ENCODE data around the gene PI4K2A. TPM values are rescaled to one million over a fixed set of nuclear protein-coding genes. Genes with fewer than 3 reads are reported as not detected.

The PI4K2A gene
- total and polyA plus RNA-seq, 2 of the 4 experiments (the other 2 are of a cell fraction) = 15.8 to 27.3 TPM

DNA sequence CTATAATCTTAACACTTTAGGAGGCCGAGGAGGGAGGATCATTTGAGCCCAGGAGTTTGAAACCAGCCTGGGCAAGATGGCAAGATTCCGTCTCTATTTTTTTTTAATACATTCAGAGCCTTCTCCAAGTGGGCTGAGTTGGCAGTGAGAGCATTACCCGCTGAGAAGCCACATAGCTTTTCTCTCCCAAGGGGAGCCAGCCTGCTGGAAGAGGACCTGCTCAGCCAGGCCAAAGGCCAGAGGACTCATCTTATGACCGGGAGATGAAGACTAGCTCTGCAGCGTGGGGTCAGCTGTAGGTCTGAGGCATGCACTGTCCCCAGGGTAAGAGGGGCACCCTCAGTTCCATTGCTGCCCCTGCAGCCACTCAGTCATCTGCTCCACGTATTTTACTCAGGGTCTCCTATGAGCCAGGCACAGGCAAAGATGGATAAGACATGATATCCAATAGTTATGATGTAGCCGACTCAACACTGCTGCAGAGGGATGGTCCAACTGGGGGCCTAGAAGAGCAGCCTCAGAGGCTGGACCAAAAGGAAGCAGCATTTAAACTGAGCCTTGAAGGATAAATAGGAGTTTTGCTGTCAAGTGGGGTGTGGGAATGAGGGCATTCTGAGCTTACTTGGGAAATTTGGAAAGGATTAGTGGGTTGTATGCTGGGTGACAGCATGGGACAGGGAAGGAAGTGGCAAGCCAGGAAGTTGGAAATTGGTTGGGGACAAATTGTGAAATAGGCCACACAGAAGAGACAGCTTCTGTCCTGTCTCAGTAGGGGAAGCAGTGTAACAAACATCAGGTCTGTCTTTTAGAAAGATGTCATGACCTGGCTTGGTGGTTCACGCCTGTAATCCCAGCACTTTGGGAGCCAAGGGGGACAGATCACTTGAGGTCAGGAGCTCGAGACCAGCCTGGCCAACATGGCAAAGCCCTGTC is 71.4 kb downstream of the PI4K2A start:
- Histone ChIP-seq H3K14ac (replicated peaks; ENCODE audit: low read depth, low read length) (no peak overlapping the region), H2BK5ac (ENCODE audit: low read depth, low read length, poor library complexity, severe bottlenecking) (no peak overlapping the region), H3K9ac (ENCODE audit: low read depth, low read length) (no peak overlapping the region), H4K8ac (ENCODE audit: low read depth in 2 of 2, low read length in 2 of 2) (peak overlapping the region in 1 of 2 experiments; percentile 5; a peak in 2 of 4 replicates), H3K27me3 (ENCODE audit: control insufficient read depth, insufficient read depth, low read length) (no peaks in the 10 kb centered on the region), H3K4me1 (ENCODE audit: control insufficient read depth, insufficient read depth, low read length) (peaks cover 20% of the 10 kb centered on the region), H3K4ac (ENCODE audit: low read depth, low read length) (peak overlapping the region; percentile 37; the same call in 1 of the 2 replicates), H2BK120ac (ENCODE audit: low read depth, low read length) (no peak overlapping the region; the same call in 1 of the 2 replicates), H3K9me3 (ENCODE audit: control insufficient read depth, insufficient read depth, low read length) (no peaks in the 10 kb centered on the region), H3K56ac (ENCODE audit: extremely low read depth, insufficient read depth, low read length) (no peak overlapping the region), H3K9me1 (ENCODE audit: insufficient read depth, low read length) (peaks cover 21% of the 10 kb centered on the region), H4K5ac (ENCODE audit: low read depth, low read length) (no peak overlapping the region), H3K27ac (ENCODE audit: insufficient read depth, low read length) (no peak overlapping the region), H3K18ac (ENCODE audit: low read depth, low read length) (no peak overlapping the region), H3K79me1 (ENCODE audit: low read depth in 1 of 2, low read length in 2 of 2) (peaks cover 18 to 34% of the 10 kb centered on the region in 2 experiments; a peak in 3 of 4 replicates), H2AK5ac (ENCODE audit: low read depth, low read length) (peak overlapping the region; percentile 69), H3K4me2 (ENCODE audit: low read depth, low read length) (no peak overlapping the region), H4K20me1 (ENCODE audit: insufficient read depth, low read length) (peaks cover 21% of the 10 kb centered on the region), H2BK20ac (ENCODE audit: low read depth, low read length) (no peak overlapping the region), H2AK9ac (replicated peaks; ENCODE audit: low read depth, low read length, poor library complexity) (peak overlapping the region; percentile 37), H3K23ac (ENCODE audit: low read depth, low read length) (peak overlapping the region; percentile 68), H2AFZ (replicated peaks; ENCODE audit: low read length, poor library complexity) (no peak overlapping the region), H2BK15ac (ENCODE audit: low read depth, low read length) (no peak overlapping the region), H4K91ac (ENCODE audit: insufficient read depth, low read depth, low read length) (no peak overlapping the region), H3K36me3 (ENCODE audit: control insufficient read depth, insufficient read depth, low read length) (peaks cover 7% of the 10 kb centered on the region), H3K4me3 (ENCODE audit: insufficient read depth, low read depth, low read length) (no peak overlapping the region)
- in situ Hi-C loops (cut with MboI; ENCODE audit: low sequenced_read_pairs) = no loop called here
- POLR2A ChIA-PET (ENCODE audit: unreplicated experiment) = interaction anchor here (0.6 to 0.7 kb wide), 2 partner anchors 16 to 1535 kb away, joined by 3 to 10 read pairs; no protein-coding TSS in a partner anchor
- WGBS, 2 experiments (ENCODE audit: extremely low coverage in 2 of 2, insufficient read length in 1 of 2) = 100% methylated on average over 1 of the region's 9 CpGs; no CpG with 5 or more reads in 1 of the 2 experiments
- CTCF ChIA-PET = interaction anchor here (0.6 to 1.4 kb wide), 2 partner anchors 19 to 1936 kb away, joined by 4 to 5 read pairs; no protein-coding TSS in a partner anchor
- ATAC-seq (ENCODE audit: low read depth) (no peak), DNase-seq (no peak)
- TSS peak; percentile 63 for BruUV-seq (replicated peaks)
- intact Hi-C loops (cut with micrococcal nuclease) = loop anchor here (2.0 kb wide), 1 partner anchor 35 kb away; no protein-coding TSS in a partner anchor
- dilution Hi-C loops (cut with HindIII; ENCODE audit: low sequenced_read_pairs, unreplicated experiment) = no loop called here
- TF ChIP-seq, protein P1, sequence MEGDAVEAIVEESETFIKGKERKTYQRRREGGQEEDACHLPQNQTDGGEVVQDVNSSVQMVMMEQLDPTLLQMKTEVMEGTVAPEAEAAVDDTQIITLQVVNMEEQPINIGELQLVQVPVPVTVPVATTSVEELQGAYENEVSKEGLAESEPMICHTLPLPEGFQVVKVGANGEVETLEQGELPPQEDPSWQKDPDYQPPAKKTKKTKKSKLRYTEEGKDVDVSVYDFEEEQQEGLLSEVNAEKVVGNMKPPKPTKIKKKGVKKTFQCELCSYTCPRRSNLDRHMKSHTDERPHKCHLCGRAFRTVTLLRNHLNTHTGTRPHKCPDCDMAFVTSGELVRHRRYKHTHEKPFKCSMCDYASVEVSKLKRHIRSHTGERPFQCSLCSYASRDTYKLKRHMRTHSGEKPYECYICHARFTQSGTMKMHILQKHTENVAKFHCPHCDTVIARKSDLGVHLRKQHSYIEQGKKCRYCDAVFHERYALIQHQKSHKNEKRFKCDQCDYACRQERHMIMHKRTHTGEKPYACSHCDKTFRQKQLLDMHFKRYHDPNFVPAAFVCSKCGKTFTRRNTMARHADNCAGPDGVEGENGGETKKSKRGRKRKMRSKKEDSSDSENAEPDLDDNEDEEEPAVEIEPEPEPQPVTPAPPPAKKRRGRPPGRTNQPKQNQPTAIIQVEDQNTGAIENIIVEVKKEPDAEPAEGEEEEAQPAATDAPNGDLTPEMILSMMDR (conservative IDR thresholded peaks at IDR 0.05; ENCODE audit: low read depth, low read length) = no peak
- TF ChIP-seq MAZ (IDR thresholded peaks at IDR 0.05; ENCODE audit: borderline replicate concordance, low read depth, low read length) = no peak
- TF ChIP-seq, protein P2, sequence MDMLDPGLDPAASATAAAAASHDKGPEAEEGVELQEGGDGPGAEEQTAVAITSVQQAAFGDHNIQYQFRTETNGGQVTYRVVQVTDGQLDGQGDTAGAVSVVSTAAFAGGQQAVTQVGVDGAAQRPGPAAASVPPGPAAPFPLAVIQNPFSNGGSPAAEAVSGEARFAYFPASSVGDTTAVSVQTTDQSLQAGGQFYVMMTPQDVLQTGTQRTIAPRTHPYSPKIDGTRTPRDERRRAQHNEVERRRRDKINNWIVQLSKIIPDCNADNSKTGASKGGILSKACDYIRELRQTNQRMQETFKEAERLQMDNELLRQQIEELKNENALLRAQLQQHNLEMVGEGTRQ (IDR thresholded peaks at IDR 0.05; ENCODE audit: low read depth, low read length) = no peak
- TF ChIP-seq SMC3 (IDR thresholded peaks at IDR 0.05; ENCODE audit: low read depth, low read length) = no peak
- TF ChIP-seq POLR2A (IDR thresholded peaks at IDR 0.05; ENCODE audit: low read depth, low read length) = no peak
- TF ChIP-seq RCOR1 (IDR thresholded peaks at IDR 0.05; ENCODE audit: insufficient replicate concordance, low read length) = no peak
- no peak for TF ChIP-seq CHD1 (IDR thresholded peaks at IDR 0.05; ENCODE audit: low read depth, low read length)
- no peak for TF ChIP-seq MAFK (IDR thresholded peaks at IDR 0.05; ENCODE audit: low read depth, low read length)
- TF ChIP-seq, protein P3, sequence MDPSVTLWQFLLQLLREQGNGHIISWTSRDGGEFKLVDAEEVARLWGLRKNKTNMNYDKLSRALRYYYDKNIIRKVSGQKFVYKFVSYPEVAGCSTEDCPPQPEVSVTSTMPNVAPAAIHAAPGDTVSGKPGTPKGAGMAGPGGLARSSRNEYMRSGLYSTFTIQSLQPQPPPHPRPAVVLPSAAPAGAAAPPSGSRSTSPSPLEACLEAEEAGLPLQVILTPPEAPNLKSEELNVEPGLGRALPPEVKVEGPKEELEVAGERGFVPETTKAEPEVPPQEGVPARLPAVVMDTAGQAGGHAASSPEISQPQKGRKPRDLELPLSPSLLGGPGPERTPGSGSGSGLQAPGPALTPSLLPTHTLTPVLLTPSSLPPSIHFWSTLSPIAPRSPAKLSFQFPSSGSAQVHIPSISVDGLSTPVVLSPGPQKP (IDR thresholded peaks at IDR 0.05; ENCODE audit: borderline replicate concordance, low read depth, low read length) = no peak
- TF ChIP-seq MXI1 (IDR thresholded peaks at IDR 0.05; ENCODE audit: borderline replicate concordance, low read depth, low read length) = no peak
- TF ChIP-seq NFE2L2 (IDR thresholded peaks at IDR 0.05; ENCODE audit: low read depth, low read length) = no peak
- TF ChIP-seq CEBPB (IDR thresholded peaks at IDR 0.05; ENCODE audit: low read depth, low read length) = no peak
- TF ChIP-seq BHLHE40 (IDR thresholded peaks at IDR 0.05; ENCODE audit: low read depth, low read length) = no peak
